Measurements from ENCODE around the gene BTNL8.

BTNL8 gene

DNA sequence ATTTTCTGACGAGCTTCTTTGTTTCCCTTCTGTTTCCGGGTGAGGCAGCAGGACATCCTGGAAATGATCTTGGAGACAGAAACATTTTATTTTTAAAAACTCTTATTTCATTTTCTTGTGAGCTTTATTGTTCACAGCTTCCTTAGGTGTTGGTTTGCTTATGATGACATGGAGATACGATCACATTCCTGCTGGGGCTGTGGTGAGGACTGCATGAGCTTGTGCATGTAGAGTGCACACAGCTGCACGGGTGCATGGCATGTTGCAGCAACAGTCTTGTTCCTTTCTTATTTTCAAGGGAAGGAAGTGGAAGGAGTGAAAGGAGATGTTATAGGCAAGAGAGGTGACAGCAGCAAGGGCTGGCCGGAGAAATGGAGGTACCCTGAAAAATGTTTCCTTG lies 1.2 kb downstream of the BTNL8 start:
- peaks cover 8% of the 10 kb centered on the region for H3K9me3 ChIP-seq (ENCODE audit: low read length)
- no peak overlapping the region for H3K9ac ChIP-seq (ENCODE audit: low read length)
- peak overlapping the region; percentile 54; the same call in 1 of the 2 replicates for H2AFZ ChIP-seq (ENCODE audit: low read length)
- peaks cover 23% of the 10 kb centered on the region for H3K4me1 ChIP-seq (ENCODE audit: insufficient read depth, low read length, severe bottlenecking)
- H3K36me3 ChIP-seq (ENCODE audit: insufficient read depth, low read length), result no peaks in the 10 kb centered on the region
- no peaks in the 10 kb centered on the region for H3K9me2 ChIP-seq (ENCODE audit: low read depth, low read length)
- H3K27ac ChIP-seq (ENCODE audit: low read depth, low read length, poor library complexity, severe bottlenecking), result no peak overlapping the region
- TF ChIP-seq EZH2 (IDR thresholded peaks at IDR 0.05; ENCODE audit: borderline replicate concordance, low read length), result no peak
- TF ChIP-seq, protein P1, sequence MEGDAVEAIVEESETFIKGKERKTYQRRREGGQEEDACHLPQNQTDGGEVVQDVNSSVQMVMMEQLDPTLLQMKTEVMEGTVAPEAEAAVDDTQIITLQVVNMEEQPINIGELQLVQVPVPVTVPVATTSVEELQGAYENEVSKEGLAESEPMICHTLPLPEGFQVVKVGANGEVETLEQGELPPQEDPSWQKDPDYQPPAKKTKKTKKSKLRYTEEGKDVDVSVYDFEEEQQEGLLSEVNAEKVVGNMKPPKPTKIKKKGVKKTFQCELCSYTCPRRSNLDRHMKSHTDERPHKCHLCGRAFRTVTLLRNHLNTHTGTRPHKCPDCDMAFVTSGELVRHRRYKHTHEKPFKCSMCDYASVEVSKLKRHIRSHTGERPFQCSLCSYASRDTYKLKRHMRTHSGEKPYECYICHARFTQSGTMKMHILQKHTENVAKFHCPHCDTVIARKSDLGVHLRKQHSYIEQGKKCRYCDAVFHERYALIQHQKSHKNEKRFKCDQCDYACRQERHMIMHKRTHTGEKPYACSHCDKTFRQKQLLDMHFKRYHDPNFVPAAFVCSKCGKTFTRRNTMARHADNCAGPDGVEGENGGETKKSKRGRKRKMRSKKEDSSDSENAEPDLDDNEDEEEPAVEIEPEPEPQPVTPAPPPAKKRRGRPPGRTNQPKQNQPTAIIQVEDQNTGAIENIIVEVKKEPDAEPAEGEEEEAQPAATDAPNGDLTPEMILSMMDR (IDR thresholded peaks at IDR 0.05; ENCODE audit: low read length), result no peak
- no peaks in the 10 kb centered on the region for H3F3A ChIP-seq (ENCODE audit: insufficient read depth, low read length)
- no peaks in the 10 kb centered on the region for H4K20me1 ChIP-seq (ENCODE audit: insufficient read depth, low read length)
- no peak overlapping the region; the same call in 1 of the 2 replicates for H3K4me2 ChIP-seq (ENCODE audit: low read length)
- H3K4me3 ChIP-seq (ENCODE audit: low read depth, low read length, poor library complexity, severe bottlenecking), result no peak overlapping the region
- no peaks in the 10 kb centered on the region for H3K27me3 ChIP-seq (ENCODE audit: insufficient read depth, low read length)
- no peaks in the 10 kb centered on the region for H3K79me2 ChIP-seq (ENCODE audit: insufficient read depth, low read length)

DNA sequence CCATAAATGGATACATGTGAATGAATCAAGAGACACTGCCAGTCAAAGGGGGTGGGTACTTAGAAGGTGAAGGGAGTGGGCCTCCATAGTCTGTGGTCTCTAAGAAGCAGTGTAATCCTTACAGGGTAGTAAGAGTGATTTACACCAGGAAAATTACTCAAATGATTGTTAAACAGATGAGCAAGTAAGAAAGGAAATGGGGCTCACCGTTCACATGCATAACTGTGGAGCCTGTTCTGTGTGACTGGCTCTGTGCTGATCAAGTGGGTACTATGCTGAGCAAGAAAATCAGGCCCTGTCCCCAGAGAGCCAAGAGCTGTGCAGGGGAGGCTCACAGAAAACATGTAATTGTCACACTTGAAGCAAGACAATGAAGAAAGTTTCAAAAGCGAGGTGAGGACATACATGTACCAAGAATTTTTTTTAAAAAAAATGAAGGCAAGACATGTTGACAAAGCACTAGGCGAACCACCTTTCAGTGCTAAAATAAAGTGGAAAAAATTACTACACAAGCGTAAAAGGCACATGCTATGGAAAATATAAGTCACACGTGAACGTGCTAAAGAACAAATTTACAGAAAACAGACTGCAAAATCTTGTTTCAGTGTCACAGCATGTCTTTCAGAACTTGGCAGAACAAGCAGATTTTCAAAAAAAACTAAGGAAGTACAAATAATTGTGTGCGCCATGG lies 2.5 kb downstream of the BTNL8 start:
- Histone ChIP-seq H2AFZ (ENCODE audit: low read length) (peak overlapping the region; percentile 45; the same call in 1 of the 2 replicates), H3K4me2 (ENCODE audit: low read length) (no peak overlapping the region), H3K27ac (ENCODE audit: low read depth, low read length, poor library complexity, severe bottlenecking) (peak overlapping the region; percentile 70), H3K9me3 (ENCODE audit: low read length) (peaks cover 8% of the 10 kb centered on the region), H3F3A (ENCODE audit: insufficient read depth, low read length) (no peaks in the 10 kb centered on the region), H3K4me1 (ENCODE audit: insufficient read depth, low read length, severe bottlenecking) (peaks cover 23% of the 10 kb centered on the region), H3K79me2 (ENCODE audit: insufficient read depth, low read length) (no peaks in the 10 kb centered on the region), H3K9ac (ENCODE audit: low read length) (no peak overlapping the region), H3K36me3 (ENCODE audit: insufficient read depth, low read length) (no peaks in the 10 kb centered on the region), H3K4me3 (ENCODE audit: low read depth, low read length, poor library complexity, severe bottlenecking) (no peak overlapping the region), H4K20me1 (ENCODE audit: insufficient read depth, low read length) (no peaks in the 10 kb centered on the region), H3K9me2 (ENCODE audit: low read depth, low read length) (no peaks in the 10 kb centered on the region), H3K27me3 (ENCODE audit: insufficient read depth, low read length) (no peaks in the 10 kb centered on the region)
- TF ChIP-seq, protein P1 (IDR thresholded peaks at IDR 0.05; ENCODE audit: low read length), result no peak
- no peak for TF ChIP-seq EZH2 (IDR thresholded peaks at IDR 0.05; ENCODE audit: borderline replicate concordance, low read length)

DNA sequence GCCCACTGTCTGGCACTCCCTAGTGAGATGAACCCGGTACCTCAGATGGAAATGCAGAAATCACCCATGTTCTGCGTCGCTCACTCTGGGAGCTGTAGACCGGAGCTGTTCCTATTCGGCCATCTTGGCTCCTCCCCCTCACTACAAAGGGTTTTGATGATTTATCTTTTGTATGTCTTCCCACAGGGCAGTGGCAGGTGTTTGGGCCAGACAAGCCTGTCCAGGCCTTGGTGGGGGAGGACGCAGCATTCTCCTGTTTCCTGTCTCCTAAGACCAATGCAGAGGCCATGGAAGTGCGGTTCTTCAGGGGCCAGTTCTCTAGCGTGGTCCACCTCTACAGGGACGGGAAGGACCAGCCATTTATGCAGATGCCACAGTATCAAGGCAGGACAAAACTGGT lies 9.4 kb downstream of the BTNL8 start:
- H3K27ac ChIP-seq (ENCODE audit: low read depth, low read length, poor library complexity, severe bottlenecking), result no peak overlapping the region
- H4K20me1 ChIP-seq (ENCODE audit: insufficient read depth, low read length), result no peaks in the 10 kb centered on the region
- peaks cover 5% of the 10 kb centered on the region for H3K4me1 ChIP-seq (ENCODE audit: insufficient read depth, low read length, severe bottlenecking)
- no peak overlapping the region for H3K9ac ChIP-seq (ENCODE audit: low read length)
- no peak overlapping the region for H3K4me3 ChIP-seq (ENCODE audit: low read depth, low read length, poor library complexity, severe bottlenecking)
- H3K4me2 ChIP-seq (ENCODE audit: low read length), result no peak overlapping the region
- H3K36me3 ChIP-seq (ENCODE audit: insufficient read depth, low read length), result no peaks in the 10 kb centered on the region
- no peaks in the 10 kb centered on the region for H3K9me2 ChIP-seq (ENCODE audit: low read depth, low read length)
- H3F3A ChIP-seq (ENCODE audit: insufficient read depth, low read length), result no peaks in the 10 kb centered on the region
- no peaks in the 10 kb centered on the region for H3K9me3 ChIP-seq (ENCODE audit: low read length)
- no peaks in the 10 kb centered on the region for H3K79me2 ChIP-seq (ENCODE audit: insufficient read depth, low read length)
- no peak for TF ChIP-seq EZH2 (IDR thresholded peaks at IDR 0.05; ENCODE audit: borderline replicate concordance, low read length)
- TF ChIP-seq, protein P1 (IDR thresholded peaks at IDR 0.05; ENCODE audit: low read length), result no peak
- no peaks in the 10 kb centered on the region; the same call in 1 of the 2 replicates for H3K27me3 ChIP-seq (ENCODE audit: insufficient read depth, low read length)
- no peak overlapping the region for H2AFZ ChIP-seq (ENCODE audit: low read length)

Data from OCI-LY1 (cell line).